ENCODE data around the gene KDM1A. TPM values are rescaled to one million over a fixed set of nuclear protein-coding genes. Genes with fewer than 3 reads are reported as not detected.

The KDM1A gene
- total RNA-seq, 1 experiment from 2014 or later: 204 TPM

GRCh38 chr1:22971611-22972405 lies 47.5 kb upstream of the KDM1A start:
- no peak overlapping the region for H4K91ac ChIP-seq (ENCODE audit: insufficient read length, low read depth, low read length)

More at GRCh38 chr1:22971611-22972405, 47.5 kb upstream of the KDM1A start:
- H3K18ac ChIP-seq (ENCODE audit: insufficient read length, low read depth, low read length): no peak overlapping the region
- H3K4me3 Mint-ChIP-seq: no peak overlapping the region
- no peak overlapping the region for H4K5ac ChIP-seq (ENCODE audit: insufficient read length, low read depth, low read length)
- no peak overlapping the region for H4K8ac ChIP-seq (replicated peaks; ENCODE audit: insufficient read length, low read depth, low read length)
- TF ChIP-seq CTCF (conservative IDR thresholded peaks at IDR 0.05): no peak
- no peak overlapping the region for H3K27ac Mint-ChIP-seq
- no peak overlapping the region for H2AFZ ChIP-seq (ENCODE audit: low read length)
- H3K4me1 Mint-ChIP-seq: peaks cover 12 to 29% of the 10 kb centered on the region in 2 experiments
- no peaks in the 10 kb centered on the region; a peak in 1 of 7 replicates for H3K36me3 Mint-ChIP-seq (ENCODE audit: insufficient read depth in 1 of 3, low read depth in 3 of 3)
- no peak overlapping the region for H3K4me2 ChIP-seq (ENCODE audit: insufficient read depth, insufficient read length, low read length)
- H3K4ac ChIP-seq (ENCODE audit: low read depth, low read length): no peak overlapping the region
- H3K79me2 ChIP-seq (ENCODE audit: insufficient read depth, low read length): no peaks in the 10 kb centered on the region; the same call in 1 of the 2 replicates
- no peak overlapping the region for H2AK5ac ChIP-seq (ENCODE audit: insufficient read length, low read length)
- H2BK5ac ChIP-seq (ENCODE audit: insufficient read length, low read length): no peak overlapping the region
- no peak overlapping the region for H2BK15ac ChIP-seq (ENCODE audit: low read depth, low read length)
- no peaks in the 10 kb centered on the region for H4K20me1 ChIP-seq (ENCODE audit: control insufficient read depth, insufficient read depth, insufficient read length)
- H3K56ac ChIP-seq (ENCODE audit: insufficient read length, low read depth, low read length): no peak overlapping the region
- no peak overlapping the region for H2BK12ac ChIP-seq (ENCODE audit: insufficient read length, low read depth, low read length)
- H3K4me1 ChIP-seq (ENCODE audit: insufficient read depth, low read length): no peaks in the 10 kb centered on the region; the same call in 1 of the 2 replicates
- H3K23me2 ChIP-seq (ENCODE audit: insufficient read length, low read depth, low read length, poor library complexity, severe bottlenecking): no peaks in the 10 kb centered on the region
- no peak overlapping the region for H3T11ph ChIP-seq (ENCODE audit: low read length)
- no peak overlapping the region for H3K27ac ChIP-seq (ENCODE audit: insufficient read length, low read depth, low read length)
- no CpG with 5 or more reads among the region's 5 CpGs for WGBS (ENCODE audit: extremely low coverage, insufficient read length, low lambda C conversion rate)
- H3K27me3 Mint-ChIP-seq (ENCODE audit: low read depth): peaks cover 23% of the 10 kb centered on the region
- H3K23ac ChIP-seq (ENCODE audit: insufficient read length, low read depth, low read length): no peak overlapping the region
- no peak overlapping the region for H3K9ac ChIP-seq (ENCODE audit: extremely low read depth, insufficient read length, low read length)
- H3K9me3 Mint-ChIP-seq: no peaks in the 10 kb centered on the region
- no peaks in the 10 kb centered on the region for H3K79me1 ChIP-seq (ENCODE audit: insufficient read depth, low read depth, low read length, poor library complexity, severe bottlenecking)
- no peaks in the 10 kb centered on the region for H3K9me3 ChIP-seq (ENCODE audit: control insufficient read depth, low read depth, low read length)
- no peaks in the 10 kb centered on the region; the same call in 1 of the 2 replicates for H3K27me3 ChIP-seq (ENCODE audit: insufficient read depth, low read length)
- H2BK20ac ChIP-seq (ENCODE audit: low read depth, low read length, poor library complexity, severe bottlenecking): no peak overlapping the region
- H3K14ac ChIP-seq (ENCODE audit: insufficient read depth, low read length): no peak overlapping the region
- no peak for DNase-seq
- no peak overlapping the region for H2BK120ac ChIP-seq (ENCODE audit: low read depth, low read length, poor library complexity, severe bottlenecking)

Data from H9 (cell line).